ENCODE measurements around the gene RAB3A.
A peak's percentile ranks its signal among the peaks of the same experiment; 100 is the strongest.
"Not testable (repeated sequence)": the region's sequence is repeated elsewhere in the genome, so short reads cannot be mapped to it uniquely, and the experiment has no call there.

Gene RAB3A

DNA sequence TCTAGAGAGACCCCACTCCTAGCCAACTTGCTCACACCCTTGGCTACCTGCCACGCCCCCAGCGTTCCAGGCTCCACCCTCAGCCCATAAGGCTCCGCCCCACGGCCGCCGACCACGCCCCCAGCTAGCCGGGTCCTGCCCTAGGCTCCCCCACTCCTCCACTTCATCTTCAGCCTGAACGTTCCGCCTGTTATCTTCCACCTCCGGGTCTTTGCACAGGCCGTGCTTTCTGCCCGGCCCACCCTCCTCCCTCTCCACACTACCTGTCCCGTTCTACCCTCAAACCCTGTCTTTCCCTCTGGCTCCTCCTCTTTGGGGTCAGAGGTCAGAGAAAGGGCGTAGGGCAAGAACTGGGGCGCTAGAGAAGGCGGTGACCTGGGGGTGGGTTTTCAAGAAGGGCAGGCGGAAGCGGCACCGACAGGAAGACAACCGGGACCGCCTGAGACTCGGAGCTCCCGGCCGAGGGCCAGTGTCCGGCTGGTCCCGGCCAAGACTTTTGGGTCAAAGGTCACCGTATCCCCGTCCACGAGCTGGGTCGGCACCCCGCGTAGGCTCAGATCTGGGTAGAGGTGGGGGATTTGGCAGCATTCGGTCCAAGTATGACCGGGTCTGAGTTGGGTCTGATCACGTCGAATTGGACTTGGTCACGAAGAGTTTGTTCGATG is 20.1 kb upstream of the RAB3A start:
- peak in 1 of 2 donors; percentile 17 for DNase-seq

DNA sequence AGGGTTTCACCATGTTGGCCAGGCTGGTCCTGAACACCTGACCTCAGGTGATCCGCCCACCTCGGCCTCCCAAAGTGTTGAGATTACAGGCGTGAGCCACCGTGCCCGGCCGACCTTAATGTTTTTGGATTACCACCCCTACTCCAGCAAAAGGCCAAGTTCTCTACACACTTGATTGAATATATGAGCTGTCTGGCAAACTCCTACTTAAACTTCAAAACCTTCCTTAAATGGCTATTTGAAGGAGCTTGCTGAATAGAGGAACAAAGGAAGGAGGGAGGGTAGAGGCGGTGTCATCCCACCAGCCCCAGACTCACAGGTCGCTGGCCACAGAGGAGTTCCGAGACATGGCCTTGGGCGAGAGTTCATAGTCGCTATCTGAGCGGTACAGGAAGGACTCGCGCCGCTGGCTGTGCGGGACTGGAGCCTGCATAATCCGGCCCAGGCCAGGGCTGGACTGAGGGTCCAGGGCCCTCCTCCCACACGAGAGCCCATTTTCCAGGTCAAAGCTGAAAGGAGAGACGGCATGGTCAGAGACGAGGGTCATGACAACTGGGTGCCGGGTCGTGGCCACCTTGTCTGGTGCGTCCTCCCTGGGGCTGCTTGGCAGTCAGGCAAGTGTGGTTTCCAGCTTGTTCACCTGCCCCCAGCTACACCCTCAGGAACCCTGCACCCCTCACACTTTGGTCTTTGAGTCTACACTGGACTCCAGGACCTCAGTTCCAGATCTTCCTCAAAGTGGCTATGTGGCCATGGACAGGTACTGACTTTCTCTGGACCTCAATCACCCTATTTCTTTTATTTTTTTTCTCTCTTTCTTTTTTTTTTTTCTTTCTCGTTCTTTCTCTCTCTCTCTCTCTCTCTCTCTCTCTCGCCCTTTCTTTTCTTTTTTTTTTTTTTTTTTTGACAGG is 18.2 kb upstream of the RAB3A start:
- DNase-seq = no peak

DNA sequence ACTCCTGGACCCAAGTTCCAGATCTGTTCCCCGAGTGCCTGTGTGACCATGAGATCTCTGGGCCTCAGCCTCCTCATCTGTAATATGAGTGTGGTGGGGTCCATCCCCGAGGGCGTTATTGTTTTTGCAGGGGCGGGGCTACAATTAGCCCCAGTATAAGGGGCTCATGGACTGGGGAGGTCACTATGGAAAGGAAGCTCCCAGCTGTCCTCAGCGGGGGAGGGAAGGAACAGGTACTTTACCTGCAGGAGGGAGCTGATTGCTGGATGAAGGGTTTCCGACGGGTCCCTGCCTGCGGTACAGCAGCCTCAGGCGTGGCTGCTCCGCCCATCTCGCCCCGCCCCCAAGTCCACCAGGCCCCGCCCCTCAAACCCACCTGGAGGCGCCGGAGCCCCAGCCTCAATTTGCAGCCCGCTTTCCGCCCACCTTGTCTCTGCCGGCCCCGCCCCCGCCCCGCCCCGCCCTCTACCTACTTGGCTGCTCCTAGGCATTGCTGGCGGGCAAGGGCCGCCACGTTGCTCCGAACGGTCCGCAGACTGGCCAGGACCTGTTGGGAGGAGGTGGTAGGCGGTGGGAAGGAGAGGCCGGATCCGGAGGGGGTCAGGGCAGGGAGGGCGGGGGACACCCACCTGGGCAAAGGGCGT is 16.9 kb upstream of the RAB3A start:
- DNase-seq = no peak

DNA sequence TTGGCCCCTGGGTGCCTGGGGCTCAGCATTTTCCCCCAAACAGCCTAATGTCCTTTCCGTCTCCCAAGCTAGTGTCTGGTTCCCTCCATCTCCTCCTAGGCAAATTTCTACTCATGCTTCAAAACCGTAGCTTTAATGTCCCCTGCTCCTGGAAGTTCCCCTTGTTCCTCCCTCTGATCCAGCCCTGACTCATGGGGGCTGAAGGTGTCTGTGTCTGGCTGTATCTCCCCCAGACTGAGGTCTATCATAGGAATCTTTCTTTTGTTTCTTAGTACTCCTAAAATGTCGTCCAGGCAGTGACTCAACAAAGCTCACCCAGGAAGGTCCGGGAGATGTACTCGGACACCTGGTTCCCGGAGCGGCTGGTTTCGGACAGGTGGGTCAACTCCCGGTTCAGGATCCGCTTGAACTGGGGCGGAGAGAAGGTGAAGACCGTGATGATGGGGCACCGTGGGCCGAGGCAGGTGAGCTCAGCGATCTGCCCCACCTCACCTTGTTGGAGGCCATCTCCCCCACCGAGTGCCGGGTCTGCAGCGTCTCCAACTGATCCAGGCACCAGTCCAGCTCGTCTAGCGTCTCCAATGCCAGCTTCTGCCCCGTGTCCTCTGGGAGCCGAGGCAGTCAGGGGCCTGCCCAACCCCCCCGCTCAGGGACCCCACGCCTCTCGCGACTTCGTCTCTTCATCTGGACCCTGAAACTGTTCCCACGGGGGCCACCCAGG is 16.2 kb upstream of the RAB3A start:
- no peak for DNase-seq

DNA sequence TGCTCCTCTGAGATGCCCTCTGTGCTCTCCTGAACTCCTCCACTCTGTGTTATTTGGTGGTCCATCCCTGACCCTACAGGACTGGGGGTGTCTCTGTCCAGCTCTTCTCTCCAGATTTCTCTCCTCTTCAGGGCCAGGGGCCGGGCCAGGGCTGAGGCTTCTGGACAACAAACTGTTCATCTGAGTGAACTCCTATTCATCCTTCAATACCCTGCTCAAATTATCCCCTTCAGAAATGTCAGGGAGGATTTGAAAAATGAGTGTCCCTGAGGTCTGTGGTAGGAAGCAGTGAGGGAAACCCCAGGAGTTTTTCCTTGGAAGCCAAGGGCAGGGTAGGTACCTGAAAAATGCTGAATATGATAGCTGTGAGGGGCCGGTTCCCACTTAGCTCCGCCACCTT is 14.8 kb upstream of the RAB3A start:
- no peak for DNase-seq

DNA sequence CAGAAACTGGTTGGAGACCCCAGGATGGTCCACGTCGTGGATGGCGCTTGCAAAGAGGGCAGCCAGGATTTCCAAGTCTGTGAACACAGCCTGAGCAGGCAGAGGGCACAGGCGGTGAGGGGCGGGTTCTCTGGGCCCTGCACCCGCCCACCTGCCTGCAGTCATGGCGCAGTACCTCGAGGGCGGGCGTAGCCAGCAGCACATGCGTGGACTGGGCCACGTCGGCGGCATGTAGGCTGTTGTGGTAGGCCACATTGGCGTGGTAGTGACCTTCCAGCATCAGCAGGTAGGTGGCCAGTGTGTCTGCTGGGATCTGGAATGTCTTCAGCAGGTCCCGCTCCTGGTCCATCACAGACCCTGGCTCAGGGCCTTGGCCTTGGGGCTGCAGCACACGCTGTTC is 14.3 kb upstream of the RAB3A start:
- no peak for DNase-seq

DNA sequence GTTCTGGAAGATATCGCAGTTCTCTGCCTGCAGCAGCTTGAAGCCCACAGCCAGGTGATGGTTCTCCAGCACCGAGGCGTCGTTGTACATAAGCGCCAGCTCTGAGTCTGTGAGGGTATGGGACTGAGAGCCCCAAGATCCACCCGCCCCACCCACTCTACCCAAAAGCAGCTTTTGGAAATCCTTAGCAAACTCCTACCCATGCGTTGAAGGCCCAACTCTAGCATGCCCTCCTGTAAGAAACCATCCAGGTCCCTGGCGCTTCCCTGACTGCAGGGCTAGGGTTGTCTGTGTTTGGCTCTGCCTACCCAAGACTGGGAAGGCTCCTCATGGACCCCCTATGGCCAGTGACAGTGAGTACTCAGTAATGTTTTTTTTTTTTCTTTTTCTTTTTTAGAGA is 12.9 kb upstream of the RAB3A start:
- no peak for DNase-seq

DNA sequence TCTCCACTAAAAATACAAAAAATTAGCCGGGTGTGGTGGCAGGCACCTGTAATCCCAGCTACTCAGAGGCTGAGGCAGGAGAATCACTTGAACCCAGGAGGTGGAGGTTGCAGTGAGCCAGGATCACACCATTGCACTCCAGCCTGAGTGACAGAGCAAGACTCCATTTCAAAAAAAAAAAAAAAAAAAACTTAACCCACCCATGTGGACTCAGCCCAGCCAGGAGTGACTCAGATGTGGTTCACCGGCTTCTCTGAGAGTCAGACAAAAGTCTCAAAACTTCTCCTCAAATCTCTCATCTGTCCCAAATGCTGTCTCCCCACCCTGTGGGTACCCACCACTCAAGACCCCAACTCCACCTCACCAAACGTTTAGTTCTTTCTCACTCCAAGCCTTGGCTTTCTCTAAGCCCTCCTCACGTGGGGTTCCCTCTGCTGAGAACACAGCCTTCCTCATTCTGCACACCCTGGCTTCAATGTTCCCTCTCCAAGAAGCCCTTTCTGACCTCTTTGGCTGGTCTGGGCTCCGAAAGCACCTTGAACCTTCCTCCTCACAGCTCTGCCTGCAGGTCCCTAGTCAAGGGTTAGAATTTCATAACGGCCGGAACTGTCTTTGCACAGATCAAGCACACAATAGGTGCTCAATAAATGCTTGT is 11.1 kb upstream of the RAB3A start:
- no peak for DNase-seq

DNA sequence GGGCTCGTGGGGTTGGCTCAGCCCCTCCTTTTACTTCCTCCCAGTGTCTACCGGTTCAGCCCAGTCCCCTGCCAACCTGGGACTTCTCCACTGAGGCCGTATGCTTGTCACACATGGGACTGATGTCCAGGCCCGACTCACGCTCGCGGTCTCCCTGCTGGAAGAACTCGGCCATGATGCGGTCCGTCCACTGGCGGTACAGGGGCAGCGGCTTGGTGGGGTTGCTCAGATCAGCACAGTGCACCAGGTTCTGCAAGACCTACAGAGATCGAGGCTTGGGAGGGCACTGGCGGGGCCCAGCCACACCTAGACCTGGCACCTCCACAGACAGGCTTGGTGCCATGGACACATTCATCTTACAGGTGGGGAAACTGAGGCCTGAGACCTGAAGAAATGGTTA is 7.8 kb upstream of the RAB3A start:
- no peak for DNase-seq

DNA sequence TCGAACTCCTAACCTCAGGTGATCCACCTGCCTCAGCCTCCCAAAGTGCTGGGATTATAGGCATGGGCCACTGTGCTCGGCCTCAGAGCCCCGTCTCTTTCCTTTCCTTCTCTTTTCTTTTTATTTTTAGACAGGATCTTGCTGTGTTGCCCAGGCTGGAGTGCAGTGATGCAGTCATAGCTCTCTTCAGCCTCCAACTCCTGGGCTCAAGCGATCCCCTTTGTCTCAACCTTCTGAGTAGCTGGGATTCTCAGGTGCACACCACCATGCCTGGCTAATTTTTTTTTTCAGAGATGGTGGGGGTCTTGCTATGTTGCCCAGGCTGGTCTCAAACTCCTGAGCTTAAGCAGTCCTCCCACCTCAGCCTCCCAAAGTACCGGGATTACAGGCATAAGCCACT is 6.1 kb upstream of the RAB3A start:
- not testable (repeated sequence) for DNase-seq

DNA sequence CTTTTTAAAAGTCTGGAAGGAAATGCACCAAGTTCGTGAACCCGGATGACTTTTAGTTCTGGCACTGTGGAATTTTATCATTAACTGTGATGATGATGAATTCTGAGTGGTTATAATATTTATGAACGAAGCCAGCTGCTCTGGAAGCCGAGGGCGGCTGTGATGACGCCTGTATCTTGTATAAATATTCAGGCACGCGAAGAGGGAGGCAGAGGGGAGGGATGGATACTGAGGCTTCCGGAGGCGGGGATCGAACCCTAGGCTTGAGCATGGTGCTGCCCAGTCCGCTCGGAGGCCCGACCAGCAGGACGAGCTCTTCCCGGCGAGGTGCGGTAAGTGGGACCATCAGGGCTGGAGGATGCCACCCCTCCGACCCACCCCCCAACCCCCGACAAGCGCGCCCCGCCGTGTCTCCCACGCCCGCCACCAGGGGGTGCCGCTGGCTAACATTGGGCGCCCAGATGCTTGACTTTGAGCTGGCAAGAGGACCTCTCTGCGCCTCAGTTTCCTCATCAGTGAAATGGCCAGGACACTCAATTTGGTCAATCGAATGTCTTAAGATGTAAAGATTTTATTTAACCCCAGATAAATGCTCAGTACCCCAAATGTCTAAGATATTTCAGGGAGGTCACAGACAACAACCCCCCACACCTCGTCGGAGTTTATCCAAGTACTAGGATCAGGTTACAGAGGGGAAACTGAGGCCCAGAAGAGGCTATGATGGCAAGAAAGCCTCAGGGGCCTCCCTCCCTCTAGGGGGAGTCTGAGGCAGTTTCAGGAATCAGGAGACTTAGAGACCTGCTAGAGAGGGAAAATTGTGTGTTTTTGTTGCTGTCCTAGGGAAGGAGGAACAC is 4.5 kb upstream of the RAB3A start:
- peak; percentile 42 to 51 for DNase-seq

DNA sequence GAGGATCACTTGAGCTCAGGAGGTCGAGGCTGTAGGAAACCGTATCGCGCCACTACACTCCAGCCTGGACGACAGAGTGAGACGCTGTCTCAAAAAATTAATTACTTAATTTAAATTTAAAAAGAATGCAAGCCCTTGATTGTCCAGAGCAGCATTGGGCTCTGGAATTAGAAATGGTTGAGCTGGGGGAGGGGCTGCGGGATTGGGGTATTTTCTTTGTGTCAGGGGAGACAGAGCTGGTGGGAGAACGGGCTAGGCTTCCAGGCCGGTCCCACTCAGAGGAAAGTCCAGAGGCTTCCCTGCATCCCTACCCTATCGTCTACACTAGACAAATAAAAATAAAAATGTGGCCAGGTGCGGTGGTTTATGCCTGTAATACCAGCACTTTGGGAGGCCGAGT is 2.2 kb upstream of the RAB3A start:
- DNase-seq = no peak

DNA sequence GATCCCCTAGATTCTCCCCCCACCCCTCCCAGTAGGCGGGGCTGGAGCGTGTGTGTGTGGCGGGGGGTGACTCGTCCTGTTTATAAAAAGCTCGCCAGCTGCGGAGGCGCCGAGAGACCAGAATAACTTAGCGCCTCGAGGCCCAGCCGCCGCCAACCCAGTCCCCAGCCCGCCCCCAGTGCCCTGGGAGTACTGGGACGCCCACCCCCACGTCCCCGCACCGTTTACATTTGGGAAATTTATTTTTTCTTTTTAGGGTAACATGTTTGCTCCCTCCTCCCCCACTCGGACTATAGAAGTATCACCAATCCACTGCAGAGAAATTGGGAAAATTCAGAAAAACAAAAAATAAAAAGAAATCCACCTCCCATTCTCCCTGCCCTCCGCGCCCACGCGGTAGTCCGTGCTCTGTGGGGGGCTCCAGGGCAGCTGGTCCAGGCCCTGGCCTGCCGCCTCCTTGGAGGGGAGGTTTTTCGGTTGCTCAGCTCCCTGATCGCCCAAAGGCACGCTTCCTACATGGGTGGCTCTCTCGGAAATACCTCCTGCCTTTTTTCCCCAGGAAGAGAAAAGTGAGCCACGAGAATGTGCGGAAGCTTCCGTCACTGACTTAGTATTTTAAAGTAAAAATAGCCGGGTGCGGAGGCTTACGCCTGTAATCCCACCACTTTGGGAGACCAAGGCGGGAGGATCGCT is 1.5 kb upstream of the RAB3A start:
- DNase-seq = peak; percentile 50 to 53

DNA sequence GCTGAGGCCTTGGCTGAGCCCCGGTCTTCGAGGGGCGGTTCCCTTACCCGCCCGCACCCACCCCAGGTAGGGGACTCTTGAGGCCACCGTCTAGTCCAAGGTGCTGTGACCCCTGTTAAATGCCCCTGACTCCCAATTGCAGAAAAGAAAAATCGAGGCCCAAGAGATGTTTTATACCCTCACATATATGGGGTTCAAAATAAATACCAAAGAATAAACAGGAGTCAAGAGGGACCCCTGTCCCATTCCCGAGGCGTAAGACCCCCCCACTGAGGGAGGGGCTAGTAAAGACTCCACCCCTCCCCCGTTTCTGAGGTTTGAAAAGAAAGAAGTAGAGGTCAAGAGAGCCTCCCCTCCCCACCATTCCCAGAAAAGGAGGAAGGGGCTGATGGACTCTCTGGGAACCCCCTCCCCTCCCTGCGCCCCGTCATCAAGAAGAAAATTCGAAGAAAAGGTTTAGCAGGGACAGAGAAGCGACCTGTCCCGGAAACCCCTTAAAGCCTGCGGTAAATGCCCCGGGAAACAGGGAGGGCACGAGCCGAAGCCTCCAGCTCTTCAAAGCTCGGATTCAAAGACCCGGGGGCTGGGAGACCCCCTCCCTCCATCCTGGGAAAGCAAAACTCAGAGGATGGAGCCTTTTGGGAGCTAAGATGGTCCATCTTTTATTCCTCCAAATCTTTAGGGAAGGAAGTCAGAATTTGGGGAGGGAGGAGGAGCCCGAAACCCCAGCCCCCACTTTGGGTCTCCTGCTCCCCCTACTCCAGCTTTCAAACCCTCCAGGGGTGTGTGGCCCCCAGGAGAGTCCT is 755 bp upstream of the RAB3A start:
- peak in 1 of 2 donors; percentile 42 for DNase-seq

DNA sequence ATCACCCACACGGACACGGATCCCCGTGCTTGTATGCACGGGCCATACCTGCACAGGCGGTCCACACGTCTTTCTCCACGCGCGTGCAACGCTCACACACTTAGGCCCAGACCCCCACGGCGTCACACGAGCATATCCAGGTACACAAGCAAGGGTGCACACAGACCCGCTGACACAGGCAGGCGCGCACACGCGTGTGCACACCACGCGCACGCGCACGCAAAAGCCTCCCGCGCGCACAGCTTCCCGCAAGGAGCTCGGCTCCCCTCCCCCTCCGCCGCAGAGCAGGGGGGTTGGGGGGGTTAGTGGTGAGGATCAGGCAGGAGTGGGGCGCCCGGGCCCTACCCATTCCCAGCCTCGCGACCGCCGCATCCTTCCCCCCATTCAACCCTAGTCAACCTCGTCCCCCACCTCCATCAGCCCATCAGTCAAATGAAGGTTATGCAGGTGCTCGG is 407 bp downstream of the RAB3A start:
- DNase-seq = no peak

DNA sequence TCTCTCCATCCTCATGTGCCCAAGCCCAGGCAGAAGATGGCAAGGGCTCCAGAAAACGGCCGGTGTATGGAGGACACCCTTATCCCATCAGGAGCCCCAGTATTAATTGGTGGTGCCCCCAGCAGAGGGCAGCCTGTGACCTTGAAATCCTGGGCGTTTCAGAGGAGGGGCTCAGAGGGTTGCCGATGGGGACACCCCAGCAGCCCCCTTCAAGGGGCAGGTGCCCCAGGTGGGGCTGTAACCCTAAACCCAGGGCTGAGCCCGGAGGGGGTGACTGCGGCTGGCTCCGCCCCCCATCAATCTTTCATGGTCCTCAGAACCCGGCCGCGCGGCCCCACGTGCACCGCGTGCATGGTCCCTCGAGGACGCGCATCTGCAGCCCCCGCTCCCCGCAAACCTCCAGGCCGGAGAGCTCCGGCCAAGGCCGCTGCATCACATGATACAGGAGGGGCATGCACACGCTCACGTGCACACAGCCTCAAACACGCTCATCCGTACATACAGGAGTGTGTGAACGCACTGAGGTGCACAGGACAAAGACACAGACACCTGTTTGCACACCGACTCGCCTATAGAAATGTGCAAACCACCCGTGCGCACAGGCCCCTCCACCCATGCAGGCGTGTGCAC is 949 bp downstream of the RAB3A start:
- peak; percentile 16 to 28 for DNase-seq

DNA sequence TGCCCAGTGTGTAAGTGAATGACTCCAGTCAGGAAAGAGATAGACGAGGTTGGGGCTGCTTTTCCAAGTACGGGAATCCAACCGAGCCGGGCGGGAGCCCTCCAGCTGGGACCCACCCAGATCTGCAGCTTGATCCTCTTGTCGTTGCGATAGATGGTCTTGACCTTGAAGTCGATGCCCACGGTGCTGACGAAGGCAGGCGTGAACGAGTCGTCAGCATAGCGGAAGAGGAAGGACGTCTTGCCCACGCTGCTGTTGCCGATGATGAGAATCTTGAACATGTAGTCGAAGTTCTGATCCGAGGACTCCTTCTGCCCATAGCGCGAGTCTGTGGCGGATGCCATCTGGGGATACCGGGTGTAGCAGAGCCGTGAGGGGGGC is 1.5 kb downstream of the RAB3A start:
- DNase-seq = no peak

DNA sequence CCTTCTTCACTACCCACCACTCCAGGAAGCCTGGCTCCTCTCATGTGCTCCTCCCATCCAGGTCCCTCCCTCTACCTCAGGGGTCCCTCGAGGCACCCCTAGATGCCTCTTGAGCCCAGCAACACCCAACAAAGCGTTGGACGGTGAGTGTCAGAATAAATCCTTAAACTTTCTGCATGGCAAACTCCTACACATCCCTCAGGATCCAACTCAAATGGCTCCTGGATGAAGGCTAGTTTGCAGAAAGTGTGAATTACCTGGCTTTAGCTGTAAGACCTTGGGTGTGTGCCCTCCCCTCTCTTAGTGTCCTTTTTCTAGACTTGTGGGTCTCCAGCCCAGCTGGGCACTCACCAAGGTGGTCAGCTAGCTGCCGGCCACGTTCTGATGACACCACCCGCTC is 5.5 kb downstream of the RAB3A start:
- no peak for DNase-seq

DNA sequence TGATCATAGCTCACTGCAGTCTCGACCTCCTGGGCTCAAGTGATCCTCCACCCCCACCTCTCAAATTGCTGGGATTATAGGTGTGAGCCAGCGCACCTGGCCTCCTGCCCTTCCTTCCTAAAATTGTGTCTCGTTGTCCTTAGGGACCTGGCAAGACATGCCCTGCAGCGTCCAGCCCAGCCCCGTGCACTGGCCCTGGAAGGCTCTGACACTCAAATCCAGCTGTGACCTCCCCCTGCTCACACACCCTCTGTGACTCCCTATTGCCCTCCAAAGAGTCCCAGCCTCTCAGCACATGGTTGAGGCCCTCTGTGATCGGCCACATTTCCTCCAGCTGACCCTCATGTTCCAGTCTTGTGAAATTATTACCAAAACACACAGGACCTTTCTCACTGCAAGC is 5.9 kb downstream of the RAB3A start:
- DNase-seq = no peak

DNA sequence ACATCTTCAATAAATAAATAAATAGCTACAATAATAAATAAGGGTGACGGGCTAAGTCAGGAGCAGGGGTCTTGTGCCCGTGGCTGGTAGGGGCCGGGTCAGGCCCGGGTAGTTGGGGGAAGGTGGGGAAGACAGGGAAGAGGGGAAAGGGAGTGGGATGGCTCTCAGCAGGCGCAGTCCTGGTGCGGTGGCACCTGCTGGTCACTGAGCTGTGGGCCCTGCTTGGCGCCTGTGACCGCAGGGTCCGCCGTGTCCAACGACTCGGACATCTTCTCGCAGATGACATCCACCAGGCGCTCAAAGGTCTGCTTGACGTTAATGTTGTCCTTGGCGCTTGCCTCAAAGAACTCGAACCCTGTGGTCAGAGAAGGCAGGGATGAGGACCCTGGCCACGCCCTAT is 6.5 kb downstream of the RAB3A start:
- no peak for DNase-seq
